Activated CD4-positive, alpha-beta memory T cell treated with anti-CD3 and anti-CD28 coated beads, Interleukin-2, amount 10 ng/mL, durations not matched to agents 7 days and 5 days (primary cell): ENCODE results near the gene PDXDC1. TPM values are rescaled to one million over a fixed set of nuclear protein-coding genes. Genes with fewer than 3 reads are reported as not detected.
"Not testable (repeated sequence)": the region's sequence is repeated elsewhere in the genome, so short reads cannot be mapped to it uniquely, and the experiment has no call there.

Experiments used
- CTCF ChIA-PET: fragments of 350-600 bp; sonication (Branson Sonifier 250); formaldehyde crosslinking; loops from one replicate; lab custom pipeline; 2021; ENCODE audit warnings: antibody characterized with exemption, inconsistent platforms; lab: Charles Lee
- POLR2A ChIA-PET: fragments of 350-600 bp; sonication (Branson Sonifier 250); formaldehyde crosslinking; loops from one replicate; lab custom pipeline; 2021; ENCODE audit warnings: antibody characterized with exemption; lab: Charles Lee
- DNase-seq: peaks from one replicate; pipeline ENCODE4 v3.0.0-alpha.2; 2020
- H3K27ac Mint-ChIP-seq: one replicate; pipeline ENCODE4 v1.8.0; 2021; ENCODE audit warnings: mild to moderate bottlenecking, mixed read lengths
- H3K27me3 Mint-ChIP-seq: one replicate; pipeline ENCODE4 v1.8.0; 2021; ENCODE audit warnings: mixed read lengths
- H3K36me3 Mint-ChIP-seq: one replicate; pipeline ENCODE4 v1.8.0; 2021; ENCODE audit warnings: low read depth, mixed read lengths
- H3K4me1 Mint-ChIP-seq: one replicate; pipeline ENCODE4 v1.8.0; 2021; ENCODE audit warnings: mixed read lengths
- H3K4me3 Mint-ChIP-seq: one replicate; pipeline ENCODE4 v1.8.0; 2021; ENCODE audit warnings: mild to moderate bottlenecking, mixed read lengths
- H3K9me3 Mint-ChIP-seq: one replicate; pipeline ENCODE4 v1.8.0; 2021; ENCODE audit warnings: mixed read lengths
- total RNA-seq, 2 experiments: library from RNA; stranded (reverse); gene quantifications; one replicate each; pipeline ENCODE4 v1.2.3, GENCODE V29; 2021

The PDXDC1 gene
- total RNA-seq, 2 experiments from 2014 or later: 50.1 to 53.4 TPM

DNA sequence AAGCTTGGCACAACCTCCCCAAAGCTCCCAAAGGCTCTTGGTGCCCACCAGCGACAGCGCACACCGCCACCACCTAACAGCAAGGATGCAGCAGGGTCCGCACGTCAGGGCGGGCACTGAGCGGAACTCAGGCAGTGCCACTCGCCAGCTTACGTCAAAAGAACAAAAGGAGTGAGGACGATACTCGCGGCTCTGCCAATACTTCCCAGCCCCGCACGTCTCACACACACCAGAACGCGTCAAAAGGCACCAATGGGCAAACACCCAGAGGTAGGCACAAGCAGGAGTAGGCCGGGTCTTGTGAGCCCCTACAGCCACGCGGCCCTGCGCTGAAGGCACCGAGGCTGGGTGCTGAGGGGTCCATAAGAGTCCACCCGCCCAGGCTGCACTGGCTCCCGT lies 171.4 kb downstream of the PDXDC1 start:
- H3K27ac Mint-ChIP-seq, H3K9me3 Mint-ChIP-seq, H3K27me3 Mint-ChIP-seq, H3K36me3 Mint-ChIP-seq, H3K4me3 Mint-ChIP-seq, CTCF ChIA-PET, POLR2A ChIA-PET, DNase-seq, H3K4me1 Mint-ChIP-seq: not testable (repeated sequence)

DNA sequence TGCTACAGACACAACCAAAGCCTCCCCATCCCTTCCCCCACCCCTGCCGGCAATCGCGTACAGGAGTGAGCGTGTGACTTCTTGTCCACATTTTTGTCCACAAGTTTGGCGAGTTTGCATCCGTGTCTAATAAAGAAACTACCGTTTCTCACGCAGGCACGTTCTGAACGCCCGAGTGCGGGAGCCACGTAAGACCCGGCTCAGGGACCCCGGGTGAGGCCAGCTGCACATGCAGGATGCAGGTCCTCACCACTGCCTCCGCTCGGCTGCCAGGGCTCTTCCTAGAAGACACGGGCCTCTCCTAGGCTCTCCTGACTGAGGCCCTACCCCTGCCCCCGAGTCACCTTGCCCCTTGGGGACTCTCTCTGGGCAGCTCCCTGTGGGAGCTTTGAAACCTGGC lies 174.0 kb downstream of the PDXDC1 start:
- H3K27ac Mint-ChIP-seq, DNase-seq, H3K36me3 Mint-ChIP-seq, H3K4me1 Mint-ChIP-seq, CTCF ChIA-PET, H3K9me3 Mint-ChIP-seq, H3K27me3 Mint-ChIP-seq, POLR2A ChIA-PET, H3K4me3 Mint-ChIP-seq: not testable (repeated sequence)

DNA sequence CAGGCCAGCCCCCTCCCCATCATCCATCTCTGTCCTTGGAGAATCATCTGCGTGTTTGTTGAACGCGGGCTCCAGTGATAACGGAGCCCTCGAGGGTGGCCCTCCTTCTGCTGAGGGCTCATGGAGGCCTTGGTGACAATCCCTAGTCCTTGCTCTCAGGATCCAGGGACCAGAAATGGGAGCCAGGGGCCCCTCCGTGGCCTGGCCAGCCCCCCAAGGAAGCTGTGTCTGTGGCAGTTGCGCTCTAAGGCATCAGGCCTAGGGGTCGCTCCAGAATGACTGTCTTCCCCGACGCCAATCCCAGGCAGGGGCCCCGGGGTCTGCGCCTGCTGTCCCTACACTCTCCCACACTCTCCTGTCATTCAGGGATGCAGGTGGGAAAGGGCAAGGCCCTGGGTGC lies 174.4 kb downstream of the PDXDC1 start:
- CTCF ChIA-PET, H3K9me3 Mint-ChIP-seq, DNase-seq, H3K4me1 Mint-ChIP-seq, H3K4me3 Mint-ChIP-seq, POLR2A ChIA-PET, H3K27ac Mint-ChIP-seq, H3K36me3 Mint-ChIP-seq, H3K27me3 Mint-ChIP-seq: not testable (repeated sequence)

DNA sequence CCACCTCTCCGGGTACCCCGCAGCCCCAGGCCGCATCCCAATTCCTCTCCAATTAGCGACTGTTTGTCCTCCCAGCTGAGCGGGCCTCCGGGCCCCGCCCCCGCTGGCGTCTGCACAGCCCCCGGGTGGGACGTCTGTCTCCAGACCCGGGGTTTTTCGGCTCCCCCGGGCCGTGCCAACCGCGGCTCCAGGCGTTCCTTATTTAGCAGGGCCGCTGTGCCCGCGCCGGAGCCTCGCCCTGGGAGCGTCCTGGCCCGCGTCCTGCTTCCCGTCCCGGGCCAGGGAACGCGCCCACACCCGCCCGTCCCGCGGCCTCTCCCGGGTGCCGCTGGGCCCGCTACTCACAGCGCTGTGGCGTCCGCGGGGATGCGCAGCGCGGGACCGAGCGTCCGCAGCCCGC lies 179.2 kb downstream of the PDXDC1 start:
- CTCF ChIA-PET, H3K9me3 Mint-ChIP-seq, H3K4me1 Mint-ChIP-seq, POLR2A ChIA-PET, H3K27ac Mint-ChIP-seq, H3K36me3 Mint-ChIP-seq, H3K27me3 Mint-ChIP-seq: not testable (repeated sequence)
- peak overlapping the region; percentile 55 for H3K4me3 Mint-ChIP-seq
- peak; percentile 31 for DNase-seq

DNA sequence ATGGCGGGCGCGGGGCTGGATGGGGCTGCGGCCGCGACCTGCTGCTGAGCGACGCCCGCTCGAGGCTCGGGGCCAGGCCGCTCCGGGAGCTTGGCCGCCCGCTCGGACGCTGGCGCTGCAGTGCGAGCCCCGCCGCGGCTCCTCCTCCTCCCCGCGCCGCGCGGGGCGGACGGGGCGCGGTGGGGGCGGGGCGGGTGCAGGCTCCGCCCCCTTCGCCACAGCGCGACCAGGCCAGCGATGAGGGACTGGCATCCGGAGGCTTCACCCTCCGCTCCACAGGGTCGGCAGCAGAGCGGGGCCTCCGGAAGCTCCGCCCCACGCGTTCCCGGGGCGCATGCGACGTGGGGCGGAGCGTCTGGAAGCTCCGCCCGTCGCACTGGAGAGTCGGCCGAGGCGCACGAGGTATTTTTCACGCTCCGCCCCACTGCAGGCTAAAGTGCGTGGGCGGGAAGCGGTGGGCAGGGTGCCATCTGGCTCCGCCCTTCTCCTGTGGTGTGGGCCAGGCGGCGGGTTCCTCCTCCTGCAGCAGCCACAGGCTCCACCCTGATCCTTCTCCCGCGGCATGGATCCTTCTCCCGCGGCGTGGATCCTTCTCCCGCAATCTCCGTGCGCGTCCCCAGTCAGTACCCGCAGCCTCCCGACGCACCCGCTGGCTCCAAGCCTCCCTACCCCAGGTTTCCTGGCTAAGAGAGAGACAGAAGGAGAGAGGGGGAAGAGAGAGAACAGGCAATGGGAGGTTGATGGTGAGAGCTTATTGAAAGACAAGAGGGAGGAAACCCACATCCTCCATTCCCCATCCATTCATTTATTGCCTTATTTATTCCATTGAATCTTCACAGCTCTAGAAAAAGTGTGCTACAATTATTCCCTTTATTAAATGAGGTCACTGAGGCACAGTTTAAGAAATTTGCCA lies 180.1 kb downstream of the PDXDC1 start:
- POLR2A ChIA-PET, H3K4me1 Mint-ChIP-seq, H3K9me3 Mint-ChIP-seq, CTCF ChIA-PET, H3K27ac Mint-ChIP-seq, H3K36me3 Mint-ChIP-seq, H3K27me3 Mint-ChIP-seq: not testable (repeated sequence)
- peak overlapping the region; percentile 64 for H3K4me3 Mint-ChIP-seq
- peak; percentile 84 for DNase-seq

DNA sequence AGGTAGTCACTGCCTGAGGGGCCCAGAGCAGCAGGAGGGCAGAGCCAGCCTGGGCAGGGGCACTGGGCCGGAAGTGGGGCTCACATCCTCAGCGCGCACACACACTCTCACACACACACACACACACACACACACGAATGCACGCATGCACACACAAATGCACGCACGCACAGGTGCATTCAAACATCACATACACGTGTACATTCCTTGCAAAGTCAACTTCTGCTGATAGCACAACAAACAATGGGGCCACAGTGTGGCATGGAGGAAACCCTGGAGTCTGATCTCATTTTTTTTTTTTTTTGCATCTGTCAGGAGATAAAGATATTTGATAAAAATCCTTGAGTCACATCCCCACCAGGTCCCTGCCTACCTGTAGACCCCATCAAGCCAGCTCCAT lies 182.8 kb downstream of the PDXDC1 start:
- POLR2A ChIA-PET, CTCF ChIA-PET, H3K27ac Mint-ChIP-seq, H3K9me3 Mint-ChIP-seq, H3K4me3 Mint-ChIP-seq, H3K4me1 Mint-ChIP-seq, DNase-seq, H3K36me3 Mint-ChIP-seq, H3K27me3 Mint-ChIP-seq: not testable (repeated sequence)

DNA sequence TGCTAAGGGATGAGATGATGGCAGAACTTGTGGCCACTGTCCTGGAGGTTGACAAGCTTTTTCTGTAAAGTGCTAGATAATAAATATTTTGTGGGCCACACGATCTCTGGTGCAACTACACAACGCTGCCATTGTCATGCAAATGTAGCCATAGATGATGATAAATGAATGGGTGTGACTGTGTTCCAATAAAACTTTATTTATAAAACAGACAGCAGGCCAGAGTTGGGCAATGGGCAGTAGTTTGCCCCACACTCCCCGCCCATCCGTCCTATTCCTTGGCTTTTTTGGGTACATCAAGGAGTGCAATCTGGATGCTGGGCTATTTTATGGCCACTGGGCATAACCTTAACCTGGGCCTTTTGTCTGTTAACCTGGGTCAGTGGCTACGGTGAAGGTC lies 184.8 kb downstream of the PDXDC1 start:
- H3K36me3 Mint-ChIP-seq, H3K4me3 Mint-ChIP-seq, H3K27ac Mint-ChIP-seq, POLR2A ChIA-PET, H3K9me3 Mint-ChIP-seq, CTCF ChIA-PET, DNase-seq, H3K4me1 Mint-ChIP-seq: not testable (repeated sequence)
- H3K27me3 Mint-ChIP-seq: peaks cover 11% of the 10 kb centered on the region

DNA sequence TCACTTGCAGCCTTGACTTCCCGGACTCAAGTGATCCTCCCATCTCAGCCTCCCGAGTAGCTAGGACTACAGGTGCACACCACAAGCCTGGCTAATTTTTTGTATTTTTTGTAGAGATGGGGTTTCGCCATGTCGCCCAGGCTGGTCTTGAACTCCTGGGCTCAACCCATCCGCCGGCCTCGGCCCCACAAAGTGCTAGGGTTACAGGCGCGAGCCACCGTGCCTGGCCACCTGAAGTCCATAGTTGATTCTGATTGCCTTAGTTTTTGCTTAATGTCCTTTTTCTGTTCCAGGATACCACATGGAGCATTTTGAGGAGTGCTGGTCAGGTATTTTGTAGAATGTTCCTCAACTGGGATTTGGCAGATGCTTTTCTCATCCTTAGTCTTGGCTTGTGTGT lies 185.7 kb downstream of the PDXDC1 start:
- POLR2A ChIA-PET, H3K36me3 Mint-ChIP-seq, H3K4me1 Mint-ChIP-seq, DNase-seq, H3K27ac Mint-ChIP-seq, H3K9me3 Mint-ChIP-seq, CTCF ChIA-PET, H3K4me3 Mint-ChIP-seq: not testable (repeated sequence)
- peaks cover 11% of the 10 kb centered on the region for H3K27me3 Mint-ChIP-seq

DNA sequence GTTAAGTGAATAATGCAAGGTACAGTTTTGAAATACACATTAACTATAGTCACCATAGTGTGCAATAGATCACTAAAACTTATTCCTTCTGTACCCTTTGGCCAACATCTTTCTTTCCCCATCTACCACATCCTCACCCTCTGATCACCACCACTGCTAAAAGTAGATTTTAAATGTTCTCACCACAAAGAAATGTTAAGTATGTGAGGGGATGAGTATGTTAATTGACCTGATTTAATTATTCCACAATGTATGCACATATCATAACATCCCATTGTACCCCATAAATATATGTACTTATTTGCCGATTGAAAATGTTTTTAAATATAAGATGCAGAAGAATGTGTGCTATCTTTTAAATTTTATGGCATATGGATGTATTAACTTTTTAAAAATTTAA lies 188.2 kb downstream of the PDXDC1 start:
- CTCF ChIA-PET, POLR2A ChIA-PET, H3K4me1 Mint-ChIP-seq, H3K27ac Mint-ChIP-seq, DNase-seq, H3K9me3 Mint-ChIP-seq, H3K36me3 Mint-ChIP-seq, H3K4me3 Mint-ChIP-seq: not testable (repeated sequence)
- H3K27me3 Mint-ChIP-seq: peaks cover 18% of the 10 kb centered on the region

DNA sequence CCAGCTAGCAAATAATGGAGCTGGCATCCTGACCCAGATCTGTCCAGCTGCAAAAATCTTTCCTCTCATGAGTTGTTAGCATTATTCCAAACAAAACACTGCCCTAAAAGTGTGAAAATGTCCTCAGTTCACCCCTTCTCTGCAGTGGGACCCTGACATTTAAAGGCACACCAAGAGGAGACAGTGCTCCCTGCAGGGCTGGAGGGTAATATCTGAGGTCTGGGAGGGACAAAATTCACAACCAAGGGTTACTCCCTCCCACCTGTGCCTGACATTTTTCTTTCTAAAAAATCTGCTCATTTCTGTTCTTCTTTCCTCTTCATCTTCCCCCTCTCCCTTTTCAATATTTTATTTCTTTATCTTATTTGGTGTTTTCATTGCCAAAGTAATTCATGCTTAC lies 191.4 kb downstream of the PDXDC1 start:
- H3K4me1 Mint-ChIP-seq, DNase-seq, CTCF ChIA-PET, H3K27ac Mint-ChIP-seq, H3K9me3 Mint-ChIP-seq, H3K4me3 Mint-ChIP-seq, H3K36me3 Mint-ChIP-seq, POLR2A ChIA-PET: not testable (repeated sequence)
- H3K27me3 Mint-ChIP-seq: peaks cover 23% of the 10 kb centered on the region

DNA sequence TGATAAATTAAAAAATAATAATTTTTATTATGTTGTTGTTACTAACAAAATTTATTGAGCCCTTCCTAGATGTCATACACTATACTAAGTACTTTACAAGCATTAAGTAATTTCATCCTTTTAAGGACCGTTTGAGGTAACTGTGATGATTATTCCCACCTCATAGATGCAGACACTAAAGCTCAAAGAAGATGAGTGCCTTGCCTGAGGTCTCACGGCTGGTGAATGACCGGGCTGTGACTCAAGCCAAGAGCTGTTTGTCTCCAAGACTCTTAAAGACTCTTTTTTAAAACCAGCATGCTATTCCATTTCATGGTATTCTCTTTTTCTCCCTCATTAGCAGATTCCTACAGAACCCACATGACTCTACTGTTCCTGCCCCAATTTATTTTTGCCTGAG lies 193.5 kb downstream of the PDXDC1 start:
- H3K4me1 Mint-ChIP-seq: not testable (repeated sequence)

DNA sequence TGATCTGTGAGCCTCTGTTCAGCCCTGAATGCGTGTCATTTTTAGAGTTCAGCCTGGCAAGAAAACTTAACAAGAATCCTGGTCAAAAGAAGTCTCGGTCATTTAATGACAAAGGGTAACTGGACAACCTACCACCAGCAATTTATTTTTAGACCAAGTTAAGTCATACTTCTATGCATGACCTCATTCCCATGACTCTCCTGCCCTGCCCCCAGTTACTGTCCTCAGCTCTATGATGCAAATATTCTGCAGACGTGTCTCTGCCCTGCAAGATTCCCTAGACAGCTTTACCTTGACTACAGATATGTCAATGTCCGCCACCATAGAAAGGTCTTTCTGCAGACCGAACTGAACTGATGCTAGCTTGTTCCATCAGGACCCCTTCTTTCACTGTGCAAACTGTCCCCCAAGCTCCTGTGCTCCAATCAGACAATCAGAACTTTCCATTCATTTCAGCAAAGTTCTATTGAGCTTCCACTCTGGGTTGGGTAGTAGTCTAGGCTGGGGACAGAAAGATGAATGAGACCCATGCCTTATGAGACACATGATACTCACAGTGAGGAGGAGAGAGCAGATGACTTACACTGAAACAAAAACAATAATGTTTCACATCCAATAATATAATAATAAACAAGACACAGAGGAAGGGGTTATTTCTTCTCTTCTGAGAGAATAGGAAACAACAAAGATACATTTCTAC lies 194.3 kb downstream of the PDXDC1 start:
- H3K4me3 Mint-ChIP-seq, H3K27ac Mint-ChIP-seq, POLR2A ChIA-PET, DNase-seq, H3K9me3 Mint-ChIP-seq, H3K4me1 Mint-ChIP-seq, H3K36me3 Mint-ChIP-seq, CTCF ChIA-PET: not testable (repeated sequence)
- H3K27me3 Mint-ChIP-seq: peaks cover 15% of the 10 kb centered on the region

More for the DNA sequence above, 193.5 kb downstream of the PDXDC1 start:
- H3K36me3 Mint-ChIP-seq, H3K4me3 Mint-ChIP-seq, CTCF ChIA-PET, POLR2A ChIA-PET, H3K9me3 Mint-ChIP-seq, DNase-seq, H3K27ac Mint-ChIP-seq: not testable (repeated sequence)
- H3K27me3 Mint-ChIP-seq: peaks cover 15% of the 10 kb centered on the region

DNA sequence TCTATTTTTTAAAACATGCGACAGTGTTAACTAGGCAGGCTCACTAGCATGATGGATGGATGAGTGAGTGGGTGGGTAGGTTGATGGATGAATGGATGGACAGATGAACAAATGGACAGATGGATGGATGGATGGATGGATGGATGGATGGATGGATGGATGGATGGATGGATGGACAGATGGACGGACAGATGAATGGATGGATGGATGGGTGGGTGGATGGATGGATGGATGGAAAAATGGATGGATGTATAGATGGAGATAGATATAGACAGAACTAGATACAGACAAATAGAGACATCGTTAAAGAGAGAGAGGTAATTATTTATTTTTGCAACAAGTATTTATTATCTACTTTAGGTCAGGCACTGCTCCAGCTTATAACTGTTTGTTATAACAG lies 205.1 kb downstream of the PDXDC1 start:
- CTCF ChIA-PET, H3K4me3 Mint-ChIP-seq, H3K36me3 Mint-ChIP-seq, POLR2A ChIA-PET, H3K27me3 Mint-ChIP-seq, DNase-seq, H3K27ac Mint-ChIP-seq, H3K4me1 Mint-ChIP-seq, H3K9me3 Mint-ChIP-seq: not testable (repeated sequence)

DNA sequence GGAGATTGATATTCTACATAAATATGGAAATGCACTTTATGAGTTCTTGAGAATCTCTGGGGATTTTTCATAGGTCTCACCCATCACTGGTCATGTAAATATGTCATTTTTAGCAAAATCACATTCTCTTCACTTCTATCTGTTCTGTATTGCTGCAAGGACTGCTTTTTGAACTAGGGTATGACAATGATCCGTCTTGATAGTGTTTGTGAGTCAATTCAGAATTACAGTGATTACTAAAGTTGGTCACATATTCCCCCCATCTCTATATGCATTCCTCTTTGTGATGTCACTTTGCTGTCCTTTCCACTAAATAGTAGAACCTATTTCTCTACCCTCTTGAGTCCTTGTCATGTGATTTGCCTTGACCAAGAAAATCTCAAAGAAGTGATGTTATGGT lies 206.1 kb downstream of the PDXDC1 start:
- H3K27ac Mint-ChIP-seq, H3K36me3 Mint-ChIP-seq, POLR2A ChIA-PET, DNase-seq, H3K4me1 Mint-ChIP-seq, CTCF ChIA-PET, H3K27me3 Mint-ChIP-seq, H3K4me3 Mint-ChIP-seq, H3K9me3 Mint-ChIP-seq: not testable (repeated sequence)
